Parathyroid adenoma (tissue), 2 donors: ENCODE measurements around the gene PCDHGA2.

Experiments used
- H2AFZ ChIP-seq: fragments of 300-600 bp; sonication (generic); one replicate; pipeline ENCODE4 v1.7.0; 2017; ENCODE audit warnings: antibody characterized with exemption, mild to moderate bottlenecking
- H3K27ac ChIP-seq: fragments of 300-600 bp; sonication (generic); one replicate; pipeline ENCODE4 v1.7.0; 2017
- H3K27me3 ChIP-seq: fragments of 300-600 bp; sonication (generic); one replicate; pipeline ENCODE4 v1.7.0; 2017; ENCODE audit warnings: low read length; ENCODE audit not compliant: control insufficient read depth, insufficient read depth
- H3K36me3 ChIP-seq: fragments of 300-600 bp; sonication (generic); one replicate; pipeline ENCODE4 v1.7.0; 2017; ENCODE audit warnings: low read length; ENCODE audit not compliant: control insufficient read depth, insufficient read depth
- H3K4me1 ChIP-seq: fragments of 300-600 bp; sonication (generic); one replicate; pipeline ENCODE4 v1.7.0; 2017; ENCODE audit warnings: control low read depth
- H3K4me2 ChIP-seq: fragments of 300-600 bp; sonication (generic); one replicate; pipeline ENCODE4 v1.7.0; 2017; ENCODE audit warnings: low read length
- H3K4me3 ChIP-seq: fragments of 300-600 bp; sonication (generic); one replicate; pipeline ENCODE4 v1.7.0; 2017; ENCODE audit warnings: low read depth, low read length
- H3K79me2 ChIP-seq: fragments of 300-600 bp; sonication (generic); one replicate; pipeline ENCODE4 v1.7.0; 2017; ENCODE audit warnings: control low read depth
- H3K9ac ChIP-seq: fragments of 300-600 bp; sonication (generic); one replicate; pipeline ENCODE4 v1.7.0; 2017; ENCODE audit warnings: mild to moderate bottlenecking
- H3K9me3 ChIP-seq: fragments of 300-600 bp; sonication (generic); one replicate; pipeline ENCODE4 v1.7.0; 2017; ENCODE audit warnings: low read length; ENCODE audit not compliant: control insufficient read depth
- CTCF ChIP-seq: fragments of 300-600 bp; sonication (generic); IDR thresholded peaks from one replicate; pipeline ENCODE4 v1.7.0; 2017; ENCODE audit warnings: antibody characterized with exemption, mild to moderate bottlenecking
- donor health status: primary hyperparathyroidism.

The PCDHGA2 gene

DNA sequence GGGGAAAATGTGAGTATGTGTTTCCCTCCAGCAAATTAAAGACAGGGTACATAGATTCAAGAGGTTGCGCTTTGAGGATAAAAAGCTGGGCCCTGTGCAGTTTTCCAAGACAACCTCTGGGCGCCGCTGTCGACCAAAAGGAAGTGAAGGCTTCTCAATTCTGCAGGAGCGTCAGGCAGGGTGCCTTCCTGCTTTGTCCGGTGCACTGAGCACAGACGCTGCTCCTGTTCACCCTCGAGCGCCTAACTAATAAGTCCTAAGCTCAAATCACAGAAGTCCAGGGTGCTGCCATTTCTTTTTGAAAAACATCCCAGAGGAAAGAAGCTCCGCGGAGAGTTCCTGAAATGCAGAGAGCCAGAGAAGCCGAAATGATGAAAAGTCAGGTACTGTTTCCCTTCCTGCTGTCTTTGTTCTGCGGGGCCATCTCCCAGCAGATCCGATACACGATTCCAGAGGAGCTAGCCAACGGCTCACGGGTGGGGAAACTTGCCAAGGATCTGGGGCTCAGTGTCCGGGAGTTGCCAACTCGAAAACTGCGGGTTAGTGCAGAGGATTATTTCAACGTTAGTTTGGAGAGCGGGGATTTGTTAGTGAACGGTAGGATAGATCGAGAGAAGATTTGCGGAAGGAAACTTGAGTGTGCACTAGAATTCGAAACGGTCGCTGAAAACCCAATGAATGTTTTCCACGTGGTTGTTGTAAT lies 11.5 kb downstream of the PCDHGA2 start, which contains the start of gene PCDHGB1:
TSS of gene PCDHGB1 (plus strand) at position 183 of the 703 bp plus-strand sequence. CDS start at position 345, 162 bp downstream.
- TF ChIP-seq CTCF = no peak
- no peaks in the 10 kb centered on the region for H3K36me3 ChIP-seq
- no peaks in the 10 kb centered on the region for H3K27me3 ChIP-seq
- H3K4me1 ChIP-seq = no peaks in the 10 kb centered on the region
- no peak within 1 kb of the TSS for H2AFZ ChIP-seq
- peak within 1 kb of the TSS; percentile 55 for H3K4me3 ChIP-seq
- no peaks in the 10 kb centered on the region for H3K79me2 ChIP-seq
- H3K9ac ChIP-seq = no peak within 1 kb of the TSS
- no peak within 1 kb of the TSS for H3K27ac ChIP-seq
- no peaks in the 10 kb centered on the region for H3K9me3 ChIP-seq
- H3K4me2 ChIP-seq = peak within 1 kb of the TSS; percentile 73

DNA sequence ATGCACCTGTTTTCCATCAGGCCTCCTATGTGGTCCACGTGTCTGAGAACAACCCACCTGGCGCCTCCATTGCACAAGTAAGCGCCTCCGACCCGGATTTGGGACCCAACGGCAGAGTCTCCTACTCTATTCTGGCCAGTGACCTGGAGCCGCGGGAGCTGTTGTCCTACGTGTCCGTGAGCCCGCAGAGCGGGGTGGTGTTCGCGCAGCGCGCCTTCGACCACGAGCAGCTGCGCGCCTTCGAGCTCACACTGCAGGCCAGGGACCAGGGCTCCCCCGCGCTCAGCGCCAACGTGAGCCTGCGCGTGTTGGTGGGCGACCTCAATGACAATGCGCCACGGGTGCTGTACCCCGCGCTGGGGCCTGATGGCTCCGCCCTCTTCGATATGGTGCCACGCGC lies 13.0 kb downstream of the PCDHGA2 start:
- H3K9me3 ChIP-seq = peaks cover 5% of the 10 kb centered on the region
- no peak overlapping the region for H3K27ac ChIP-seq

GRCh38 chr5:141354900-141355469 lies 16.4 kb downstream of the PCDHGA2 start, which contains the start of gene PCDHGA4:
PCDHGA4 (plus strand) TSS chr5:141355021; CDS start chr5:141355108, 87 bp downstream.
- H3K4me3 ChIP-seq = peak within 1 kb of the TSS; percentile 32
- no peak within 1 kb of the TSS for H3K4me2 ChIP-seq
- no peak for TF ChIP-seq CTCF
- H2AFZ ChIP-seq = no peak within 1 kb of the TSS
- no peak within 1 kb of the TSS for H3K9ac ChIP-seq
- H3K9me3 ChIP-seq = peaks cover 5% of the 10 kb centered on the region
- H3K27ac ChIP-seq = no peak within 1 kb of the TSS
- H3K79me2 ChIP-seq = no peaks in the 10 kb centered on the region
- H3K27me3 ChIP-seq = no peaks in the 10 kb centered on the region
- peaks cover 5% of the 10 kb centered on the region for H3K36me3 ChIP-seq
- H3K4me1 ChIP-seq = no peaks in the 10 kb centered on the region

More for the DNA sequence above, 13.0 kb downstream of the PCDHGA2 start:
- peaks cover 2% of the 10 kb centered on the region for H3K36me3 ChIP-seq
- no peaks in the 10 kb centered on the region for H3K27me3 ChIP-seq
- H3K4me1 ChIP-seq = no peaks in the 10 kb centered on the region
- no peaks in the 10 kb centered on the region for H3K79me2 ChIP-seq
- no peak overlapping the region for H2AFZ ChIP-seq
- no peak overlapping the region for H3K4me2 ChIP-seq
- no peak overlapping the region for H3K9ac ChIP-seq
- no peak for TF ChIP-seq CTCF
- H3K4me3 ChIP-seq = no peak overlapping the region

- peaks cover 5% of the 10 kb centered on the region for H3K9me3 ChIP-seq
- no peak overlapping the region for H3K4me2 ChIP-seq
- TF ChIP-seq CTCF = no peak
- H3K36me3 ChIP-seq = peaks cover 5% of the 10 kb centered on the region
- H3K4me1 ChIP-seq = no peaks in the 10 kb centered on the region
- no peaks in the 10 kb centered on the region for H3K79me2 ChIP-seq
- no peak overlapping the region for H3K9ac ChIP-seq
- H2AFZ ChIP-seq = no peak overlapping the region
- H3K27me3 ChIP-seq = no peaks in the 10 kb centered on the region
- H3K4me3 ChIP-seq = peak overlapping the region; percentile 32
- no peak overlapping the region for H3K27ac ChIP-seq
Measured at GRCh38 chr5:141355641-141356040, 17.1 kb downstream of the PCDHGA2 start.
